GM12872 (cell line): Measurements from ENCODE around the gene NLRP10.

Source experiments
- TF ChIP-seq, protein P1 (sequence below): IDR thresholded peaks from 3 replicates; pipeline ENCODE4 v1.5.1; 2011; ENCODE audit warnings: low read depth, mild to moderate bottlenecking, low read length, moderate library complexity; ENCODE audit not compliant: insufficient read depth

Gene NLRP10

GRCh38 chr11:7969756-7970646 lies 4.8 kb upstream of the NLRP10 start:
- TF ChIP-seq, protein P1, sequence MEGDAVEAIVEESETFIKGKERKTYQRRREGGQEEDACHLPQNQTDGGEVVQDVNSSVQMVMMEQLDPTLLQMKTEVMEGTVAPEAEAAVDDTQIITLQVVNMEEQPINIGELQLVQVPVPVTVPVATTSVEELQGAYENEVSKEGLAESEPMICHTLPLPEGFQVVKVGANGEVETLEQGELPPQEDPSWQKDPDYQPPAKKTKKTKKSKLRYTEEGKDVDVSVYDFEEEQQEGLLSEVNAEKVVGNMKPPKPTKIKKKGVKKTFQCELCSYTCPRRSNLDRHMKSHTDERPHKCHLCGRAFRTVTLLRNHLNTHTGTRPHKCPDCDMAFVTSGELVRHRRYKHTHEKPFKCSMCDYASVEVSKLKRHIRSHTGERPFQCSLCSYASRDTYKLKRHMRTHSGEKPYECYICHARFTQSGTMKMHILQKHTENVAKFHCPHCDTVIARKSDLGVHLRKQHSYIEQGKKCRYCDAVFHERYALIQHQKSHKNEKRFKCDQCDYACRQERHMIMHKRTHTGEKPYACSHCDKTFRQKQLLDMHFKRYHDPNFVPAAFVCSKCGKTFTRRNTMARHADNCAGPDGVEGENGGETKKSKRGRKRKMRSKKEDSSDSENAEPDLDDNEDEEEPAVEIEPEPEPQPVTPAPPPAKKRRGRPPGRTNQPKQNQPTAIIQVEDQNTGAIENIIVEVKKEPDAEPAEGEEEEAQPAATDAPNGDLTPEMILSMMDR = no peak

GRCh38 chr11:7968686-7969085 lies 3.4 kb upstream of the NLRP10 start:
- TF ChIP-seq, protein P1 = no peak

DNA sequence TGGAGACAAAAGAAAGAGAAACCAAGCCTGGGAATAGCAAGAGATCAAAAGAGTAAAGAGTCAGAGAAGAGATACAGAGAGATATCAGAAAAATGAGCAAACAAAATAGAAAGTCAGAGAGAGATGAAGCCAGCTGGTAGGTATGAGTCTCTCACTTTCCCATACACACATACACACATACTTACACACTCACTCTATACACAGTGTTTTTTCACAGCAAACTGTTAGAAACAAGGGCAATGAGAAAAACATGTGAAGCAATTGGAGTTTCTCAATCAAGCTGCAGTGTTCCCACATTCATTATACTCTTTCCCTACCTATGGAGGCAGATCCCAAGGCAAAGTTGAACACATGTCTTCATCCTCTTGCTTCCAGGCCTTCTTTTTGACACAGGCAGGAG lies 2.6 kb upstream of the NLRP10 start:
- TF ChIP-seq, protein P1 = no peak

DNA sequence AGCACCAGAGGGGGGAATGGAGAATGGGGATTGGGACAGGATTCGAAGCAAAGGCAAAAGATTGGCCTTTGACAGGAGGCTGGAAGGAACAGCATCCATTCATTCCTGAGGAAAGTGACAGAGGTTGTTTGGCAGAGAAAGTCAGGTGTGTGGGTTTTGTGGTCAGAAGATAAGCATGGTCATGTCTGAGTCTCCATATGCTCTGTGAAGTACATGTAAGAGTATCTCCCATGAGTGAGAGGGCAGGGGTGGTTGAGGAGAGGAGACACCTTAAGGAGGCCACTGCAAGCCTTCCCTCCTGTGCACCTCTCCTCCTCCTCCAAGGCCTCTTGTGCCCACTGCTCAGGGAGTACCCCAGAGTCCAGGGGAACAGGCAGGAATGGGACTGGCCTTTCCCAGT lies 1.9 kb upstream of the NLRP10 start:
- TF ChIP-seq, protein P1 = no peak

GRCh38 chr11:7964873-7965272 lies 374 bp downstream of the NLRP10 start:
- TF ChIP-seq, protein P1 = no peak

- TF ChIP-seq, protein P1 = no peak
These were observed 986 bp downstream of the NLRP10 start for GRCh38 chr11:7964261-7964660.

- TF ChIP-seq, protein P1 = no peak
These were observed 10.1 kb downstream of the NLRP10 start for GRCh38 chr11:7955191-7955590.
